C4-2B (cell line): ENCODE results near the gene ABCE1.
A peak's percentile ranks its signal among the peaks of the same experiment; 100 is the strongest.
"Not testable (repeated sequence)": the region's sequence is repeated elsewhere in the genome, so short reads cannot be mapped to it uniquely, and the experiment has no call there.

ENCODE experiments used
- H3K27ac ChIP-seq: fragments of 450-650 bp; 2 replicates; pipeline ENCODE4 v1.5.1; 2017
- ZFX ChIP-seq: fragments of 450-650 bp; IDR thresholded peaks from 2 replicates; pipeline ENCODE4 v1.6.1; 2017
- TF ChIP-seq, protein P1 (sequence below): fragments of 450-650 bp; conservative IDR thresholded peaks from 2 replicates; pipeline ENCODE4 v1.5.1; 2017; ENCODE audit warnings: mild to moderate bottlenecking

Gene ABCE1

DNA sequence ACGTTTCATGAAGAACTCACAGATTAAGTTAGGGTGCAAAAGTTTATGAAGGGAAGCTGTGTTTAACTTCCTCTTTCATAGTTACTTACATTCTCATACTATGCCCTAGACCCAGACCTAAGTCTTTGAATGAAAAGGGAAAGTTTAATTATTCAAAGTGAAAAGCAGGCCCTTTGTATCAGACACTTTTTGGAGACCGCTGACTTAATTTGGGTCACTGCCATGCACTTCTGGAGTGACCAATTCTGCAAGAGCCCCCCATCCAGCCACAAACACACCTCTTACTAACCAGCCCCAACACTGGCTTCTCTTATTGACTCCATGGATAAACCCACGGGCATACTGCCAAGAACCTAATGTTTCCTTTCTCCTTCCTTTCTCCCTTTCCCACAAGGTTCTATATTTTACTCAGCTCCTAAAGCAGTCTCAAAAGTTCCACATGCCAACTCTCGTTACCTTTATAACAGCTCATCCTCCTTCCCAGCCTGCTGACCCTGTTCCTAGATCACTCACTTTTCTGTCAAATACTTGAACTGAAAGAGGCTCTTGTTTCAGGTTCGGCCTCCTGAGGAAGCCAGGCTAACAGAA lies 34.5 kb downstream of the ABCE1 start:
- TF ChIP-seq, protein P1, sequence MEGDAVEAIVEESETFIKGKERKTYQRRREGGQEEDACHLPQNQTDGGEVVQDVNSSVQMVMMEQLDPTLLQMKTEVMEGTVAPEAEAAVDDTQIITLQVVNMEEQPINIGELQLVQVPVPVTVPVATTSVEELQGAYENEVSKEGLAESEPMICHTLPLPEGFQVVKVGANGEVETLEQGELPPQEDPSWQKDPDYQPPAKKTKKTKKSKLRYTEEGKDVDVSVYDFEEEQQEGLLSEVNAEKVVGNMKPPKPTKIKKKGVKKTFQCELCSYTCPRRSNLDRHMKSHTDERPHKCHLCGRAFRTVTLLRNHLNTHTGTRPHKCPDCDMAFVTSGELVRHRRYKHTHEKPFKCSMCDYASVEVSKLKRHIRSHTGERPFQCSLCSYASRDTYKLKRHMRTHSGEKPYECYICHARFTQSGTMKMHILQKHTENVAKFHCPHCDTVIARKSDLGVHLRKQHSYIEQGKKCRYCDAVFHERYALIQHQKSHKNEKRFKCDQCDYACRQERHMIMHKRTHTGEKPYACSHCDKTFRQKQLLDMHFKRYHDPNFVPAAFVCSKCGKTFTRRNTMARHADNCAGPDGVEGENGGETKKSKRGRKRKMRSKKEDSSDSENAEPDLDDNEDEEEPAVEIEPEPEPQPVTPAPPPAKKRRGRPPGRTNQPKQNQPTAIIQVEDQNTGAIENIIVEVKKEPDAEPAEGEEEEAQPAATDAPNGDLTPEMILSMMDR, result no peak
- TF ChIP-seq ZFX, result no peak
- no peak overlapping the region for H3K27ac ChIP-seq

DNA sequence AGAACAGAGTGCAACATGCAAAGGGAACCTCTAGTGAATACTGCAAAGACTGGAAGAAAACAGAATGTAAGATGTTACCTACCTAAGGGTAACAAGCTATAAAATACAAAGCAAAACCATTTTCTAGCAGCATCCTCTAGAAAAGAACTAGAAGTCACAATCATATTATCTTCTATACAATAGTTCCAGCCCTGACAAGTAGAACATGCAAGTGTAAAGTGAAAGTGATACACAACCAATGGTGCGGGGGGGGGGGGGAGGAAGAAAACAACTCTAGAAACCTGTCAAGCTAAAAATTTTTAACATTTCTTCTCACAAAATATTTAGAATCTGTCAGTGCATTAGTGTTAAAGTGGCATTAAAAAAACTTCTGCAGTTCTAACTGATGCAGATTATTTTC lies 38.1 kb downstream of the ABCE1 start:
- not testable (repeated sequence) for H3K27ac ChIP-seq

DNA sequence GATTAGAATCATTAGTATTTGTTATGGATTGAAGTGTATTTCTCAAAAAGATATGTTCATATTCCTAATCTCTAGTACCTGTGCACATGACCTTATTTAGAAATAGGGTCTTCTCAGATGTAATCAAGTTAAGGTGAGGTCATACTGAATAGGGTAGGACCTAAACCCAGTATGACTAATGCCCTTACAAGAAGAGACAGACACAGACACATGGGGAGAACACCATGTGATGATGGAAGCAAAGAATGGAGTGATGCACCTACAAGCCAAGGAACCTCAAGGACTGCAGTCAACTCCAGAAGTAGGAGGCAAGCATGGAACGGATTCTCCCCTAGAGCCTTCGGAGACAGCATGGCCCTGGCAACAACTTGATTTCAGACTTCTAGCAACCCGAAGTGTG lies 50.9 kb downstream of the ABCE1 start:
- TF ChIP-seq, protein P1, result no peak
- TF ChIP-seq ZFX, result no peak
- H3K27ac ChIP-seq, result no peak overlapping the region

DNA sequence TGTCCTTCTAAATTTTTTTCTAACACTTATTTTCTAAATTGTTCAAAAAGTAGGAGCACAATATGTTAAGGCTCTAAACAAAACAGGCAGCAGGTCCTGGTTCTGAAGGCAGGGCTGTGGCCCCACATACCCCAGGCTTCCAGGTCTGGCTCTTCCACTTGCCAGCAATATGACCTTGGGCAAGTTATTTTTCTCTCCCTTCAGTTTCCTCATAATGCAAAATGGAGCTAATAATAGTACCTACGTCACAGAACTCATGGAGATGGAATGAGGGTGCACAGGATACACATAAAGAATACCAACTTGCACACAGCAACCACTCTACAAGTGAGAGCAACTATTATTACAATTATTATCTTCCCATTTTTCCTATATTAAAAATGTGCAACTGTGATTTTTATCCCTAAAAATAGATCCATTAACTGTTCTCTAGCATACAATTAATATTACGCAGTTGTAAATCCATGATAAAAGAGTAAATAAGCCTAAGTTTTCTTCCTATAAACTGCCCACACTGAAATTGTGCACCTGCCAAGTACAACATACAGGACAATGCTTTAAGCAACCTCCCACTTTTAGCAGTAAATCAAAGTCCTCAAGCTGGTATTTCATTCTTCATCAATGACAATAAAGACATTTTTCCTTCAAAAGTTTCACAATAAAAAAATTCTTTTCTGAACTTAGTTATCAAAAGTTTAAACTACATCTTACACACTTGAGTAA lies 55.2 kb downstream of the ABCE1 start:
- TF ChIP-seq, protein P1, result no peak
- no peak for TF ChIP-seq ZFX
- no peak overlapping the region for H3K27ac ChIP-seq

DNA sequence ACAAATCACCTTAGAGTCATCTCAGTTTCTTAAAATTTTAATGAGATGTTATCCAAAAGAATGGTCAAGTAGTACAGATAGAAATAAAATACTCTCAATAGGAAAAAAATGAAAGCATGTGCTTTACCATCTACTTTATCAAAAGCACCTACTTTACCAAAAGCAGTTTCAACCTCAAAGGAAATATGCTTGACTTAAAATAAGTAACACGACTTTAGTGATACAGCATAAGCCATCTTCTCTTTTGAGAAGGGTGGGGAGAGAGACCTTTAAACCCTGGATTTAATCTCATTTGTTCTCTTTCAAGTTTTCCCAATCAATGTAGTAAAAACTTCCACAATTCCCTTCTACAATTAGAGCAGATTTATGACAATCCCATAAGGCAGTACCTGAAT lies 55.8 kb downstream of the ABCE1 start:
- no peak for TF ChIP-seq ZFX
- TF ChIP-seq, protein P1, result no peak
- no peak overlapping the region for H3K27ac ChIP-seq

DNA sequence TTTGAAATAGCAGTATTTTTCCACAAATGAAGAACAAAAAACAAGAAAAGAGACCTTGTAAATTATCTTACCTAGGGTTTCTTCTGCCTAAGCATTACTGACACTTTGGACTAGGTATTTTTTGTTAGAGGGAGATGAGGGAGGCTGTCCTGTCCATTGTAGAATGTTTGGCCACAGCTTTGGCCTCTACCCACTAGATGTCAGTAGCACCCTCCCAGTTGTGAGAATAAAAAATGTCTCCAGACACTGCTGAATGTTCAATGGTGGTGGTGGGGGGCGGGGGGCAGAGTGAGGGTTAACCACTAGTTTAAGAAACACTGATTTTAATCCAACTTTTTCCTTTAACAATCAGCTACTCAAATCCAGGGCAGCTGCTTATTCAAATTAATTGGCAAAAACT lies 56.5 kb downstream of the ABCE1 start:
- H3K27ac ChIP-seq, result no peak overlapping the region
- no peak for TF ChIP-seq ZFX
- TF ChIP-seq, protein P1, result peak; percentile 46

DNA sequence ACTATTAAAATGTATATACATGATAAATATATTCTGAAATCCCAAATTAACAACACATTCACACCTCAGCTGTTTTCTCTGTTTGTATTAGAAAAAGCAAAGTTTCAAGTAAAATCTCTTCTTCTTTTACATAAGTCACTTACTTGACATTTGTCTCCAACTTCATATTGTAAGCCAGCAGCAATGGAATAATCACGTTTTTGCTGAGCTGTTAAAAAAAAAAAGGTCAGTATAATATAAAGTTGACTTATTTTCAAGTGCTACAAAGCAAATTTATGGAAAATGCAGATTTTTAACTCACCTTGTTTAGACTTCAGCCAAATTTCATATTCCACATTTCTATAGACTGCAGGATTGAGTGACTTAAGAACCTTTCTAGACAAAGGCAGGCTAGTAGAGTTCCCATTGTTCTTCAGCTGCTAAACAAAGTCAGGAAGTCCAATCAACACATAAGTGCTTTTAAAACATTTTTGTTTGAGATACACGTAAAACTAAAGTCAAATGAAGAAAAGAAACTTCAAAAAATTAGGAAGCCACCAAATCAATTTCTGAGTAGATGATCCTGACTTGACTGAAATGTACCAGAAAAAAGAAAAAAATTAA lies 57.3 kb downstream of the ABCE1 start:
- TF ChIP-seq, protein P1, result no peak
- TF ChIP-seq ZFX, result no peak
- H3K27ac ChIP-seq, result no peak overlapping the region

DNA sequence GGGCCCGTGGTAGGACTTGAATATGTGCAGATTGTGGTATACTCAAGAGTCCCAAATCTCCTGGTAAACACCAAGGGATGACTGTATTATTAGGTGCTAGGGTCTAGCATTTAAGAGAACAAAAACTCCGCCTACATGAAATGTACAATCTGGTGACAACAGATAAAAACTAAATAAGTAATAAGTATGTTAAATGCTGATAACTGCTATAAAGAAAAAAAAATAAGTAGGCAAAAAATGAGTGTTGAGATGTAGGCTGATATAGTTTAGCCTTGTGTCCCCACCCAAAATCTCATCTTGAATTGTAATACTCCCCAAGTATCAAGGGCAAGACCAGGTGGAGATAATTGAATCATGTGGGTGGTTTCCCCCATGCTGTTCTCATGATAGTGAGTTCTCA lies 58.9 kb downstream of the ABCE1 start:
- TF ChIP-seq, protein P1, result no peak
- TF ChIP-seq ZFX, result no peak

More for the DNA sequence above, 58.9 kb downstream of the ABCE1 start:
- H3K27ac ChIP-seq, result no peak overlapping the region
